GM13977 (cell line): Measurements from ENCODE around the gene CNDP1.

Source experiments
- DNase-seq: peaks from one replicate; pipeline ENCODE4 v3.0.0; 2012; ENCODE audit warnings: low spot score
- in situ Hi-C: fragments of 300-500 bp; cut with MboI; formaldehyde crosslinking; loops from one replicate; pipeline ENCODE4 v1.12.0; 2022; ENCODE audit warnings: low sequenced_read_pairs, low pct_unique_long_range_greater_than_20kb, mixed read lengths, inconsistent platforms; ENCODE audit not compliant: unreplicated experiment
- TF ChIP-seq, protein P1 (sequence below): IDR thresholded peaks from 2 replicates; pipeline ENCODE4 v1.5.1; 2012; ENCODE audit warnings: mild to moderate bottlenecking, control low read depth; ENCODE audit not compliant: insufficient read depth; ENCODE audit errors: extremely low read depth, missing control alignments

The CNDP1 gene

GRCh38 chr18:74530584-74530862 lies 3.8 kb upstream of the CNDP1 start:
- in situ Hi-C loops = loop anchor here (25.0 kb wide), 1 partner anchor 318 kb away; no protein-coding TSS in a partner anchor
- TF ChIP-seq, protein P1, sequence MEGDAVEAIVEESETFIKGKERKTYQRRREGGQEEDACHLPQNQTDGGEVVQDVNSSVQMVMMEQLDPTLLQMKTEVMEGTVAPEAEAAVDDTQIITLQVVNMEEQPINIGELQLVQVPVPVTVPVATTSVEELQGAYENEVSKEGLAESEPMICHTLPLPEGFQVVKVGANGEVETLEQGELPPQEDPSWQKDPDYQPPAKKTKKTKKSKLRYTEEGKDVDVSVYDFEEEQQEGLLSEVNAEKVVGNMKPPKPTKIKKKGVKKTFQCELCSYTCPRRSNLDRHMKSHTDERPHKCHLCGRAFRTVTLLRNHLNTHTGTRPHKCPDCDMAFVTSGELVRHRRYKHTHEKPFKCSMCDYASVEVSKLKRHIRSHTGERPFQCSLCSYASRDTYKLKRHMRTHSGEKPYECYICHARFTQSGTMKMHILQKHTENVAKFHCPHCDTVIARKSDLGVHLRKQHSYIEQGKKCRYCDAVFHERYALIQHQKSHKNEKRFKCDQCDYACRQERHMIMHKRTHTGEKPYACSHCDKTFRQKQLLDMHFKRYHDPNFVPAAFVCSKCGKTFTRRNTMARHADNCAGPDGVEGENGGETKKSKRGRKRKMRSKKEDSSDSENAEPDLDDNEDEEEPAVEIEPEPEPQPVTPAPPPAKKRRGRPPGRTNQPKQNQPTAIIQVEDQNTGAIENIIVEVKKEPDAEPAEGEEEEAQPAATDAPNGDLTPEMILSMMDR = no peak

DNA sequence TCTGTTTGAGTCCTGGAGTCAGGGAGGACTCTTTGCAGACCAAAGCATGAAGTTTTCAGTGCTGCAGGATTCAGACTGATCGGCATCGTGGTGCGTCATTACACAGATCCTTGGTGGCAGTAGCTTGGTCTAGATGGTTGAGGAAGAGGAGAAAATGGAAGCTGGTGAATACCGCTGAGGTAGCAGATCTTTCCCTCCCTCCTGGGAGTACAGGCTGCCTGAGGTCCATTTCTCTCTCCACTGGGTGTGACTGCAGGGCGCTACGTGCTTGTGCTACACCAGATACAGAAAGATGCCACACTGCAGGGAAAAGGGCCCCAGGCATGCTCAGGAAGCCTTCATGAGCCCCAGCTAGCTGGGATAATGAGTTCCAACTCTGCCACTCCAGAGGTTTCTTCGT lies 3.3 kb upstream of the CNDP1 start:
- DNase-seq = no peak
- in situ Hi-C loops = loop anchor here (25.0 kb wide), 1 partner anchor 319 kb away; no protein-coding TSS in a partner anchor
- TF ChIP-seq, protein P1 = no peak

More at GRCh38 chr18:74530584-74530862, 3.8 kb upstream of the CNDP1 start:
- no peak for DNase-seq

GRCh38 chr18:74532511-74533025 lies 1.7 kb upstream of the CNDP1 start:
- no peak for DNase-seq
- TF ChIP-seq, protein P1 = no peak
- in situ Hi-C loops = loop anchor here (25.0 kb wide), 1 partner anchor 320 kb away; no protein-coding TSS in a partner anchor

DNA sequence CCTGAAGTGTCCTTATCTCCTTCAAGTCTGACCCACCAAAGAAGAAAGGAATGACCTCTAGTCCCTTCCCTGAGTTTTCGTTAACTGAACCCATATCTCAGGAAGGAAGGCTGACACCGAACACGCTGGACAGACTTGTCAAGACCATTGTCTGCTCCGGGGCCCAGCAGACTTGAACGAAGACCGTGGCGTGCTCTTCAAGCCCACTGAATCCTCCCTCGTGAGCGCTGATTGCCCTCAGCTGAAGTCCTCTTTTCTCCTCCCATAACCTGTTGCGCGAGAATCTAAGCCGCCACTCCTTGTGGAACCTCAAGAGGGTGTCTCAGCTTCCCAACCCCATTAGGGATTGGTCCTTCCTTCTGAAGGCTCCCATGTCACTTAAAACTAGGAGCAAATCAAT lies 634 bp upstream of the CNDP1 start:
- DNase-seq = no peak
- in situ Hi-C loops = loop anchor here (25.0 kb wide), 1 partner anchor 321 kb away; no protein-coding TSS in a partner anchor
- TF ChIP-seq, protein P1 = no peak

GRCh38 chr18:74534981-74535649 lies 815 bp downstream of the CNDP1 start:
- TF ChIP-seq, protein P1 = no peak
- in situ Hi-C loops = loop anchor here (25.0 kb wide), 1 partner anchor 323 kb away; no protein-coding TSS in a partner anchor
- DNase-seq = no peak

- DNase-seq = no peak
- TF ChIP-seq, protein P1 = no peak
- in situ Hi-C loops = loop anchor here (25.0 kb wide), 1 partner anchor 327 kb away; no protein-coding TSS in a partner anchor
Observed at GRCh38 chr18:74539289-74539688, 5.0 kb downstream of the CNDP1 start.
